ENCODE results near the gene GYPC. TPM values are rescaled to one million over a fixed set of nuclear protein-coding genes. Genes with fewer than 3 reads are reported as not detected.

Gene GYPC
- 10 to 100 TPM; 17.3 to 32.9 TPM for total RNA-seq

GRCh38 chr2:126655500-126656430 lies at the start of gene GYPC:
TSS of gene GYPC (plus strand) at chr2:126656158. CDS start at chr2:126656264, 106 bp downstream.
- Histone ChIP-seq H3K27me3 (replicated peaks; ENCODE audit: insufficient read depth) (no peaks in the 10 kb centered on the region), H3K4me3 (peak within 1 kb of the TSS; percentile 45 to 56), H3K27ac (peak within 1 kb of the TSS; percentile 85 to 94), H3K9me3 (no peaks in the 10 kb centered on the region), H3K4me1 (replicated peaks) (no peaks in the 10 kb centered on the region), H3K36me3 (no peaks in the 10 kb centered on the region)
- 8% methylated on average over 51 of the region's 51 CpGs for WGBS
- intact Hi-C loops (cut with DNase I), result loop anchor here (5.0 to 10.0 kb wide), 2 partner anchors 122 to 429 kb away; no protein-coding TSS in a partner anchor
- no peak for DNase-seq (ENCODE audit: low spot score)
- TF ChIP-seq POLR2A (IDR thresholded peaks at IDR 0.05) (no peak), POLR2AphosphoS5 (IDR thresholded peaks at IDR 0.05) (no peak), CTCF (IDR thresholded peaks at IDR 0.05) (no peak)

GRCh38 chr2:126614524-126615227 lies 41.3 kb upstream of the GYPC start:
- Histone ChIP-seq H3K9me3 (no peaks in the 10 kb centered on the region), H3K27me3 (replicated peaks; ENCODE audit: insufficient read depth) (no peaks in the 10 kb centered on the region), H3K4me3 (no peak overlapping the region), H3K27ac (no peak overlapping the region), H3K4me1 (replicated peaks) (no peaks in the 10 kb centered on the region), H3K36me3 (no peaks in the 10 kb centered on the region)
- DNase-seq (ENCODE audit: low spot score), result no peak
- no peak for TF ChIP-seq CTCF (IDR thresholded peaks at IDR 0.05)
- no peak for TF ChIP-seq POLR2A (IDR thresholded peaks at IDR 0.05)
- TF ChIP-seq POLR2AphosphoS5 (IDR thresholded peaks at IDR 0.05), result no peak
- intact Hi-C loops (cut with DNase I), result no loop called here
- WGBS, result 61% methylated on average over 1 of the region's 1 CpG

GRCh38 chr2:126616606-126617069 lies 39.3 kb upstream of the GYPC start:
- intact Hi-C loops (cut with DNase I), result no loop called here
- Histone ChIP-seq H3K9me3 (no peaks in the 10 kb centered on the region), H3K4me3 (no peak overlapping the region), H3K36me3 (no peaks in the 10 kb centered on the region), H3K27me3 (replicated peaks; ENCODE audit: insufficient read depth) (no peaks in the 10 kb centered on the region), H3K4me1 (replicated peaks) (no peaks in the 10 kb centered on the region), H3K27ac (no peak overlapping the region)
- WGBS, result 87% methylated on average over 6 of the region's 6 CpGs
- no peak for DNase-seq (ENCODE audit: low spot score)
- TF ChIP-seq POLR2AphosphoS5 (IDR thresholded peaks at IDR 0.05), result no peak
- no peak for TF ChIP-seq CTCF (IDR thresholded peaks at IDR 0.05)
- no peak for TF ChIP-seq POLR2A (IDR thresholded peaks at IDR 0.05)

- intact Hi-C loops (cut with DNase I), result no loop called here
Observed at GRCh38 chr2:126620302-126620701, 35.7 kb upstream of the GYPC start.

More at GRCh38 chr2:126620302-126620701, 35.7 kb upstream of the GYPC start:
- DNase-seq (ENCODE audit: low spot score), result no peak
- TF ChIP-seq POLR2AphosphoS5 (IDR thresholded peaks at IDR 0.05), result no peak
- no peak for TF ChIP-seq POLR2A (IDR thresholded peaks at IDR 0.05)
- no peak for TF ChIP-seq CTCF (IDR thresholded peaks at IDR 0.05)
- H3K27me3 ChIP-seq (replicated peaks; ENCODE audit: insufficient read depth), result no peaks in the 10 kb centered on the region
- 79% methylated on average over 2 of the region's 2 CpGs for WGBS
- H3K4me3 ChIP-seq, result no peak overlapping the region
- H3K27ac ChIP-seq, result no peak overlapping the region
- no peaks in the 10 kb centered on the region for H3K36me3 ChIP-seq
- no peaks in the 10 kb centered on the region for H3K9me3 ChIP-seq
- H3K4me1 ChIP-seq (replicated peaks), result no peaks in the 10 kb centered on the region

All from prostate gland (tissue), 2 donors.